HG03439 (cell line): ENCODE results near the gene MYL5.
"Not testable (repeated sequence)": the region's sequence is repeated elsewhere in the genome, so short reads cannot be mapped to it uniquely, and the experiment has no call there.

Experiments
- ATAC-seq: cut with Tn5 transposase; IDR thresholded peaks from one replicate; pipeline ENCODE4 v1.9.1; 2021; ENCODE audit warnings: mild to moderate bottlenecking, moderate library complexity; ENCODE audit not compliant: unreplicated experiment

The MYL5 gene

GRCh38 chr4:669806-670559 is 4.4 kb upstream of the MYL5 start:
- ATAC-seq, result not testable (repeated sequence)

DNA sequence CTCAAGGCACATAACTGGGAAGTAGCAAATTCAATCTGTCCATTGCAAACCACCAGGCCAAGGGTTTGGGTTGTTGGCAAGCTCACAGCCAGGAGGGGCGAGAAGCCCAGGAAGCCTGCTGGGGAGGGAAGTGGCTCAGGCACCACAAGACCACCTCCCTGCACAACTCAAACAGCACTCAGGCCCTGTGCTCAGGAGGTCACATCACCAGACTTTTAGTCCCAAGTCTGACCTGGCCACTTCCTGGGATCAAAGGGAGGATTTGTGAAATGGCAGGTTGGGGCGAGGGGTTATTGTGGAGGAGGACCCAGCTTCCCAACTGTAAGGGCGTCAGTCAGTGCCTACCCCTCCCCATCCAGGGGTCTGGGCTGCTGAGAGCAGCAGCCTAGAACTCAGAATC is 2.6 kb upstream of the MYL5 start:
- no peak for ATAC-seq

GRCh38 chr4:673349-674091 is 822 bp upstream of the MYL5 start:
- no peak for ATAC-seq

DNA sequence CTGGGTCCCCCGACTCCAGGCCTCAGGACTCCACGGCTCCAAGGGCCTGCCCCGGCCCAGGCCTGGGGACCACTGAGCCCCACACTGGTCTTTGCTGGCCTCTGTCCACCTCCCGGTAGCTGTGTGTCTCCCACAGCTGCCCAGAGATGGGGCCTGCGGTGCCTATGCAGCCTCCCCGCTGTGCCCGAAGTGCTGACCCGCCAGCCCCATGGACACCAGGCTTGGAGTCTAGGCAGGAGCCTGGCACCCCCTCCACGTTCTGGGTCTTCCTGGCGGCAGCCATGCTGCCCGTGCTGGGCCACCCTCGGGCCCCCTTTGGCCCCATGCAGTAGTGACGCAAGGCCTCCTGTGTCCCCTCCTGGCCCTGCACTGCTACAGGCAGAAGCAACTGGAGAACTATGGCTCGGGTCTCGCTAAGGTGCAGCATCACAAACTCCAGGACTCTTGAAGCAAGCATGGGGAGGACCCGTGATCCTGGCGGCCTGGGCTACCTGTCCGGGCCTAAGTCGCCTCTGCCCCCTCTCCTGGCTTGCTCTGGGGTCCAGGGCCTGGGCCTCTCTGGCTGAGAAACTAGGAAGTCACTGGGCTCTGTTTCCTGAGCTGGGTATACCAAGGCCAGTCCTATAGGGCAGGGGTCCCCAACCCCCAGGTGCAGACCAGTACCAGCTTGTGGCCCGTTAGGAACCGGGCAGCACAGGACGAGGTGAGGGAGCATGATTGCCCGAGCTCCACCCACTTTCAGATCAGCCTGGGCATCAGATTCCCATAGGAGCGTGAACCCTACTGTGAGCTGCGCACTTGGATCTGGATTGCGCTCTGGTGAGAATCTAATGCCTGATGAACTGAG is 917 bp downstream of the MYL5 start:
- peak; percentile 1 for ATAC-seq

GRCh38 chr4:675980-676870 is 1.9 kb downstream of the MYL5 start:
- no peak for ATAC-seq

- ATAC-seq, result no peak
These were observed 2.5 kb downstream of the MYL5 start for GRCh38 chr4:676871-677235.

DNA sequence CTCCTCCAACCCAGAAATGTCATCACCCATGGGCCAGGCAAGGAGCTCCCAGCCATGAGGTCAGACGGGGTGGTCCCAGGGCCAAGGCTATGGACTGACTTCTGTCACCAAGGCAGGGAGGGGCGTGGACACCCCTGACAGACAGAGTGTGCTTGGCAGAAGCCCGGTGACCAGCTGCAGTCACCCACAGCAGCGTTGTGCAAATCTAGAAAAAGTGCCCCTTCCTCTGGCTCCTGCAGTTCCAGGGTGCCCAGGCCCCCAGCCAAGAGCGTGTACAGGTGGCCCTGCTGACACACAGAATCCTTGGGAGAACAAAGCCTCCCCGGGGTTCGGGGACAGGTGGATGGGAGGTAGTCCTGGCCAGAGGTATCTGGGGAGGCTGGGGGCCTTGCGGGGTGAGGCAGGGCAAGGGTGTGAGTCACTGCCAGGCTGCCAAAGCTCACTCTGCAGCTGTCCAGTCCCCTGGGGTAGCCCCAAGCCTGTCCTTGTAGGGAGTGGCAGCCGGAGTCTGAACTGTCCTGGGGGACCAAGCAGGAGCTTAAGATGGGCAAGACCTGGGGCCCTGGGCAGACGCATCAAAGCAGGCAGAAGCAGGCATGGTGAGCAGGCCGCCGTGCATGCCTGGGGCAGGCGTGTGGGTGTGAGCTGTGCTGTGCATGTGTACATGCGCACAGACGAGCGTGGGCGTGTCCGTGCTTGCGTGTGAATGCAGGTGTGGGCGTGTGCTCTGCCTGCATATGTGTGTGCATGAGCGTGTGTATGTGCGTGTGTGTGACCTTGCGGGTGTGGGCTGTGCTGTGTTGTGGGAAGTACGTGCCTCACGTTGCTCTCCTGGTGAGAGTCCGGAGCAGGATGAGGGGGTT is 3.3 kb downstream of the MYL5 start:
- ATAC-seq, result no peak

DNA sequence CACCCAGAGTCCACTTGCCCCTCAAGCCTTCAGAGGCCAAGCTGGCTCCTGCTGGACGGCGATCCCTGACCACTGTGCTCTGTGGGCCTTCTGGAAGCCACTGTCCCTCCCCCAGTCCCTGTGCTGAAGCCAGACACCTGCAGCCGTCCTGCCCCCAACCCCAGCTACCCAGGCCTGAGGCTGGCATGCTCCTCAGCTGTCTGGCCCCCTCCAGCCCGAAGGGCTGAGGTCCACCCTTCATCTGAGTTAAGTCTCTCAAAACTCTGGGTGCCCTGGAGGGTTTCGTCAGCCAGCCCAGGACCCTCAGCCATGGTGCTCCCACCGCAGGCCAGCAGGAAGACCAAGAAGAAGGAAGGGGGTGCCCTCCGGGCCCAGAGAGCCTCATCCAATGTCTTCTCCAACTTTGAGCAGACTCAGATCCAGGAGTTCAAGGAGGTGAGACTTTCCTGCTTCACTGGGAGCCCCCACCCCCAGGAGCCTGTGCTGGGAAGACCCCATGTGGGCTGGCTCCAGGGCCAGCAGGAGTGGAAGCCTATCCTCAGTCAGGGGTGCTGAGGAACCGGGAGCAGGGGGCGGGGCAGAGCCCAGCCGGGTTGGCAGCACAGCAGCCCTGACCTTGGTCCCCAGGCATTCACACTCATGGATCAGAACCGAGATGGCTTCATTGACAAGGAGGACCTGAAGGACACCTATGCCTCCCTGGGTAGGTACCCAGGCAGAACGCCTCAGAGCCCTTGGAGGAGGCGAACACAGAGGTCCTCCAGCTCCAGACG is 4.2 kb downstream of the MYL5 start:
- ATAC-seq, result no peak

DNA sequence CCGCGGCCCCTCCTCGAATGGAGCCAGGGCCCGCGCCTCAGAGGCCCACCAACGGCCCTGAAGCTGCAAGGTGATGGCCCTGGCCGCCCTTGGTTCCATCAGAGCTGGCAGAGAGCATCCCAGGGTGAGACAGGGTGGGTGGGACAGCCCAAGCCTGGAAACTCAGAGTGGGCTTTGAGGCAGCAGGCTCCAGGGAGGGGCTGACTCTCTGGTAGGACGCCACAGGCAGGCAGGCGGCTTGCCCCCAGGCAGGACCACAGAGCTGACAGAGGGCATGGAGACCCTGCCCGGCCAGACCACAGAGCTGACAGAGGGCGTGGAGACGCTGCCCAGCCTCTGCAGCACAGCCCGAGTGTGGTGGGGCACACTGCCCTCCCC is 4.8 kb downstream of the MYL5 start:
- no peak for ATAC-seq

DNA sequence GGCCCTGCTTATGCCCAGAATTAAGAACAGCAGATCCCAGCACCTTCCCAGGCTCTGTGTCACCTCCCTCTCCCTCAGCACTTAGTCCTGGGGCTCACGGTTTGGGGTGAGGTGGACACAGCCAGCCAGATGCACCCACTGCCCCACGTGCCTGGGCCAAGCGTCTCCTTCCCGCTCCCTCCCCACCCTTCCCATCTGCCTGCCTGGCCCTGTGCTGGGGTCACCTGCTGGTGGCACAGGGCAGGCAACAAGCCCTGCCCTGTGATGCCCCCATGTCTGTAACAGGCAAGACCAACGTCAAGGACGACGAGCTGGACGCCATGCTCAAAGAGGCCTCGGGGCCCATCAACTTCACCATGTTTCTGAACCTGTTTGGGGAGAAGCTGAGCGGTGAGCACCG is 5.3 kb downstream of the MYL5 start:
- no peak for ATAC-seq

- no peak for ATAC-seq
These were observed 5.7 kb downstream of the MYL5 start for GRCh38 chr4:680091-680490.

GRCh38 chr4:680551-680927 is 6.2 kb downstream of the MYL5 start:
- no peak for ATAC-seq

GRCh38 chr4:680928-681645 is 6.7 kb downstream of the MYL5 start:
- ATAC-seq, result no peak

GRCh38 chr4:681736-682451 is 7.6 kb downstream of the MYL5 start:
- no peak for ATAC-seq

DNA sequence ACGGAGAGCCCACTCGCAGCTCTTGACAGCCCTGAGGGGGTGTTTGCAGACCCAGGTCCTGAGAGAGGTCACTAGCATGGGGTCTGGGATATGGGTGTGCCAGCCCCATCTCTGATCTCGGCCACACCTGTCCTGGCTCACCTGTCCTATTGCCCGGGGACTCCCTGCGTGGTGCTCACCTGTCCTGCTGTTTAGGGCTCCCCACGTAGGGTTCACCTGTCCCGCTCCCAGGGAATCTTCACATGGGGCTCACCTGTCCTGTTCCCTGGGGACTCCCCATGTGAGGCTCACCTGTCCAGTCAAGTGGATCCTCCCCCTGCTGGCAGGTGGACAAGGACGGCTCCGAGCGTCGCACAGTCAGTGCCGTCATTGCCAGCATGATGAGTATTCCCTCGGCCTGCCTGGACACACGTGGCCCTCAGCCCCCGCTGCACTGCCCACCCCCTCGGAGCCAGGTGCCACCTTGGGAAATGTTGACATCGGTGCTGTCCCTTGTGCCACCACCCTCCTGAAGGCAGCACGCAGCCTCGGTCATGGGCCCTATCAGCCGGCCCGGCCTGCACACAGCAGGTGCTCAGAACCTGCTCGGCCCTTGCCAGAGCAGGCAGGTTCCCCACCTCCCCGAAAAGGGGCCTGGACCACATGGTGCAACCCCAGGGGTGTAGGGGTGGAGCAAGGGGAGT is 8.3 kb downstream of the MYL5 start:
- no peak for ATAC-seq

DNA sequence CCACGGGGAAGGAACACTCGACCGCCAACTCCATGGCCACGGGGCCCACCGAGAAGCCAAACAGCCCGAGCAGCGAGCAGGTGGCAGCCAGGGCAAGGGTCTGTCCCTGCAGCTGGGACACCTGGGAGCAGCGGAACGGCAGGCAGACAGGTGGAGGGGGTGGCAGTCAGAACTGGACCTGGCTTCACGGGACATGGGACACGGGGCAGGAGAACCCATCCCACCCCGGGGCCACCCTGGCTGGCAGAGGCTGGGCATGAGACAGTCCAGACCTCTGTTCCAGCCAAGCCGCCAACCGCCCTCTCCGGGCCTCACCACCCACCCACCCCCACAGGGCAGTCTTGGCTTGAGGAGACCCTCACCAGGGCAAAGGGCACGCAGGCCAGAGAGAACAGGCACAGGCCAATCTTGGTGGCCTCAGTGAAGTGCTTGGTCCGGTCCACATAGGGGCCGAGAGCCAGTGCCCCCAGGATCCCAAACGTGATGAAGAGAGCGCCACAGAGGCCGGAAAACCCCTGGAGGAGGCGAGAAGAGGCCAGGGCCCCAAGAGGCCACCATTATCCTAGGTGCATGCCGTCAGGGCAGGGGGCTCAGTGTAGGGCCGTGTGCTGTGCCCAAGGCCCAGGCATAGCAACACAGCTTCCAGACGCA is 9.0 kb downstream of the MYL5 start:
- no peak for ATAC-seq
